ENCODE data around the gene MRO.

DNA sequence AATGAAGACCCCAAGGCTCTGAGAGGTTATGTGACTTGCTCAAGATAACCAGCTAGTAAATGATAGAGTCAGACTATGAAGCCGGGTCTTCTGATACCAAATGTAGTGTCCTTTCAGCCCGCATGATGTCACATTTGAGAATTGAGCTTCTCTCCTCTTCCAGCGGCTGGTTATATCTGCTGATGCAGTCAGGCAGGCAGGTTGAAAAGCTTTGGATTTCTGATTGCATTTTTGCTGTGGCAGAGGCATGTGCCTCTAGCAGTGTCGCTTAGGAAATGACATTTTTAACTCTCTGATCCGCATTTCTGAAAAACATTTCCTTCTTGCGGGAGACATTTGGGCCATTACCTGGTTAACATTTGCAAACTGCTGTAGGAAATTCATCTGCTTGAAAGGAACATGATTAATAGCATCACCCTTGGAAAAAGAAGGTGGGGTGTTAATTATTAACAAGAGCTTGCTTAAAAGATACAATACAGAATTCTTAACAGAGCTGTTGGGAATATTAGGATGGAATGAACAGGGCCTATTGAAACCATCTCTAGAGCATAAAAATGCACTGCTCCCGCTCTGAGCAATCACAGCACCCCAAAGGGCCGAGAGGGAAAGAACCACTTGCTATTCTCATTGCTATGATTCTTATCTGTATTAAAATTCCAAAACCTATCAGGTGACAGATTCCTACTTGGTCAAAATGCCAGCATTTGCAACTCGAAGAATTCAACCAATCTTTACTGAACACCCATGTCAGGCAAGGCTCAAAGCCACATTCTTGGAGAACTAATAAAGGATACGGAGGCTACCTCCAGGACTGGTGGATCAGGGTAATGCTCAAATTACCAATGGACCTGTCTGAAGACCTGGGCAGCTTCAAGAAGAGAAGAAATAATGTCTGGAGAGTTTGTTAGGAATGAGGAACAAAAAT, 25.9 kb downstream of the MRO start:
- TF ChIP-seq, protein P1, sequence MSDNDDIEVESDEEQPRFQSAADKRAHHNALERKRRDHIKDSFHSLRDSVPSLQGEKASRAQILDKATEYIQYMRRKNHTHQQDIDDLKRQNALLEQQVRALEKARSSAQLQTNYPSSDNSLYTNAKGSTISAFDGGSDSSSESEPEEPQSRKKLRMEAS (IDR thresholded peaks at IDR 0.05), result no peak
- TF ChIP-seq, protein P2, sequence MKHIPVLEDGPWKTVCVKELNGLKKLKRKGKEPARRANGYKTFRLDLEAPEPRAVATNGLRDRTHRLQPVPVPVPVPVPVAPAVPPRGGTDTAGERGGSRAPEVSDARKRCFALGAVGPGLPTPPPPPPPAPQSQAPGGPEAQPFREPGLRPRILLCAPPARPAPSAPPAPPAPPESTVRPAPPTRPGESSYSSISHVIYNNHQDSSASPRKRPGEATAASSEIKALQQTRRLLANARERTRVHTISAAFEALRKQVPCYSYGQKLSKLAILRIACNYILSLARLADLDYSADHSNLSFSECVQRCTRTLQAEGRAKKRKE (CRISPR knock-in tag; IDR thresholded peaks at IDR 0.05; ENCODE audit: low read depth), result no peak
- no peak for TF ChIP-seq RFX5 (IDR thresholded peaks at IDR 0.05)
- no peak for TF ChIP-seq JUN (IDR thresholded peaks at IDR 0.05)
- TF ChIP-seq CHD2 (IDR thresholded peaks at IDR 0.05; ENCODE audit: low read length, partially characterized antibody), result no peak
- TF ChIP-seq, protein P3, sequence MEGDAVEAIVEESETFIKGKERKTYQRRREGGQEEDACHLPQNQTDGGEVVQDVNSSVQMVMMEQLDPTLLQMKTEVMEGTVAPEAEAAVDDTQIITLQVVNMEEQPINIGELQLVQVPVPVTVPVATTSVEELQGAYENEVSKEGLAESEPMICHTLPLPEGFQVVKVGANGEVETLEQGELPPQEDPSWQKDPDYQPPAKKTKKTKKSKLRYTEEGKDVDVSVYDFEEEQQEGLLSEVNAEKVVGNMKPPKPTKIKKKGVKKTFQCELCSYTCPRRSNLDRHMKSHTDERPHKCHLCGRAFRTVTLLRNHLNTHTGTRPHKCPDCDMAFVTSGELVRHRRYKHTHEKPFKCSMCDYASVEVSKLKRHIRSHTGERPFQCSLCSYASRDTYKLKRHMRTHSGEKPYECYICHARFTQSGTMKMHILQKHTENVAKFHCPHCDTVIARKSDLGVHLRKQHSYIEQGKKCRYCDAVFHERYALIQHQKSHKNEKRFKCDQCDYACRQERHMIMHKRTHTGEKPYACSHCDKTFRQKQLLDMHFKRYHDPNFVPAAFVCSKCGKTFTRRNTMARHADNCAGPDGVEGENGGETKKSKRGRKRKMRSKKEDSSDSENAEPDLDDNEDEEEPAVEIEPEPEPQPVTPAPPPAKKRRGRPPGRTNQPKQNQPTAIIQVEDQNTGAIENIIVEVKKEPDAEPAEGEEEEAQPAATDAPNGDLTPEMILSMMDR (IDR thresholded peaks at IDR 0.05), result no peak
- no peak for TF ChIP-seq POLR2A (IDR thresholded peaks at IDR 0.05; ENCODE audit: low read length)

Measured in A549 (cell line).